GM19239 (cell line): ENCODE data around the gene PRTN3.
"Not testable (repeated sequence)": the region's sequence is repeated elsewhere in the genome, so short reads cannot be mapped to it uniquely, and the experiment has no call there.

ENCODE experiments used
- DNase-seq: peaks from one replicate; pipeline ENCODE4 v3.0.0; 2011; ENCODE audit warnings: low spot score; ENCODE audit not compliant: insufficient read length
- FAIRE-seq: peaks from 2 replicates; lab custom pipeline; 2011; peaks lifted over from hg19 to GRCh38; lab: Jason Lieb, UNC

The PRTN3 gene

DNA sequence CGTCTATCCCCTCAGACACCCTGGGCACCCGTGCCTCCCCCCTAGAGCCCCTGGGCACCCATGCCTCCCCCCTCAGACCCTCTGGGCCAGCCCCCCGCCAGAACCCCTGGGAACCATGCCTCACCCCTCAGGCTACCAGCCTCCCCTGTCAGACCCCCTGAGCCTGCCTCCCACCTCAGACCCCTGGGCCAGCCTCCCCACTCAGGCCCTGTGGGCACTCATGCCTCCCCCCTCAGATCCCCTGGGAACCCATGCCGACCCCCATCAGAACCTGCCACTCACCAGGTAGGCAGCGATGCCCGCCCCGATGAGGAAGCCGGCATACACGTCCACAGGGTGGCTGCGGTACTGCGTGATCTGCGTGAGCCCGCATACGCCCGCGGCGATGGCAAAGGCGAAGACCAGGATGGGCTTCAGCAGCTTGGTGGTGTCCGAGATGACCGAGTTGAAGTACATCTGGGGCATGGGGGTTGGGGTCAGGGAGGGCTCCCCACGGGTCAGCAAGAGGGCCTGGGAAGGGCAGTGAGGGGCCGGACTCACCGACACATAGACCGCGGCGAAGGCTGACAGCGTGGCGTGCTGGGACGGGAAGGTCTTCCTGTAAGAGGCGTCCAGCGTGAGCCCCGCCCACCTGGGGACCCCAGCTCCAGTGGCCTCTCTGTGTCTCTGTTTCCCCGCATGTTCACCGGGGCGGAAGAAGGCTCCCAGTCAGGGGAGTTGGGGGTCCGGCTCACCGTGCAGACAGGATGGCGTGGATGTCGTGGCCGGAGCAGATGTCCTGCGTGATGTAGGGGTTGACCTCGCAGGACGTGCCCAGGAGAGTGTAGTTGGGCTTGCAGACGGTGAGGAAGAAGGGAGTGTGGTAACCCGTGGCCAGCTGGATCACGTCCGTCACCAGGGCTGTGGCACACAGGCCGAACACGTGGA, 26.4 kb upstream of the PRTN3 start:
- DNase-seq (no peak), FAIRE-seq (no peak)

DNA sequence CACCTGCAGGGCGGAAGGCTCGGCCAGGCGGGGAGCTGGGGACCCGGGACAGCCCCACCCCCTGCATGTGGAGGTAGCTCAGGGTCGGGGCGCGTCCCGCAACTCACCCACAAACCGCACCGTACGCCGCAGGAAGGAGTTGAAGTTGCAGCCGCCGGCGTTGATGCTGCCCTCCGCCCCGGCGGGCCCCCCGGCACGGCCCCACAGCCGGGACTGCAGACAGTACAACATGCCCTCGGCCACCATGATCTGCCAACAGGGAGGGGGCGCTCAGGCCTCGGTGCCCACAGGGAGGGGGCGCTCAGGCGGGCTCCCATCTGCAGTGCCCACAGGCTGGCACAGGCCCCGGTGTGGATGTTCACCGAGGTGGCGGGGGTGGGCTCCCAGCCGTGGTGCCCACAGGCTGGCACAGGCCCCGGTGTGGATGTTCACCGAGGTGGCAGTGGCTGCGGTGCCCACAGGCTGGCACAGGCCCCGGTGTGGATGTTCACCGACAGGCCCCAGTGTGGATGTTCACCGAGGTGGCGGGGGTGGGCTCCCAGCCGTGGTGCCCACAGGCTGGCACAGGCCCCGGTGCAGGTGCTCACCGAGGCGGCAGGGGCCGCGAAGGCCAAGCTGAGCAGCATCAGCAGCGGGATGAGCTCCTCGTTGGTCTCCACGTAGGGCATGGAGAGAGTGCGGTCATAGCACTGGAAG, 25.6 kb upstream of the PRTN3 start:
- FAIRE-seq = no peak

DNA sequence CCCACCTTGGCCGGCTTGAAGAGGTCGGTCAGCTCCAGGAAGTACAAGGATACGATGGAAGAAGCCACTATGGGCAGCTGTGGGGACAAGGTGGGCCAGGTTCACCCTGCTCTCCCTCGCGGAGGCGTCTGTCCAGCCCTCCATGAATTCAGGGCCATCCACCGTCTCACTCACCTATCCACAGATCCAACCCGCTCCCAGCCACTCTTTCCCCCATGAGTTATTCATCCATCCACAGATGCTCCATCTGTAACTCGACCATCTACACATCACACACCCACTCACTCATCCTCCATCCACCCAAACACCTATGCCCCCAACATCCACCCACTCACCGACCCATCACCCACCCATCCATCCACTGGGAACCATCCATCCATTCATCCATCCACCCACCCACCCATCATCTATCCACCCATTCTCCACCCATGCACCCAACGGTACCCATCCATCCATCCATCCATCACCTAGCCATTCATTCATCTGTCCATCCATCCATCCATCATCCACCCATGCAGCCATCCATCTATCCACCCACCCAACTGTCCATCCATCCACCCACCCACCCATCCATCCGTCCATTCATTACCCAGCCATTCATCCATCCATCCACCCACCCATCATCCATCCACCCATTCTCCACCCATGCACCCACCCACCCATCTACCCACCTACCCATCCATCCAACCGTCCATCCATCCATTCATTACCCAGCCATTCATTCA, 24.9 kb upstream of the PRTN3 start:
- FAIRE-seq (no peak), DNase-seq (no peak)

More for the DNA sequence above, 25.6 kb upstream of the PRTN3 start:
- DNase-seq = no peak

DNA sequence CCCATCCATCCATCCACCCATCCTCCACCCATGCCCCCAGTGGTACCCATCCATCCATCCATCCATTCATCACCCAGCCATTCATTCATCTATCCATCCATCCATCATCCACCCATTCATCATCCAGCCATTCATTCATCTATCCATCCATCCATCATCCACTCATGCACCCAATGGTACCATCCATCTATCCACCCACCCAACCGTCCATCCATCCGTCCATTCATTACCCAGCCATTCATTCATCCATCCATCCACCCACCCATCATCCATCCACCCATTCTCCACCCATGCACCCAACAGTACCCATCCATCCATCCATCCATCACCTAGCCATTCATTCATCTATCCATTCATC, 24.3 kb upstream of the PRTN3 start:
- DNase-seq (no peak), FAIRE-seq (peak; percentile 54)

DNA sequence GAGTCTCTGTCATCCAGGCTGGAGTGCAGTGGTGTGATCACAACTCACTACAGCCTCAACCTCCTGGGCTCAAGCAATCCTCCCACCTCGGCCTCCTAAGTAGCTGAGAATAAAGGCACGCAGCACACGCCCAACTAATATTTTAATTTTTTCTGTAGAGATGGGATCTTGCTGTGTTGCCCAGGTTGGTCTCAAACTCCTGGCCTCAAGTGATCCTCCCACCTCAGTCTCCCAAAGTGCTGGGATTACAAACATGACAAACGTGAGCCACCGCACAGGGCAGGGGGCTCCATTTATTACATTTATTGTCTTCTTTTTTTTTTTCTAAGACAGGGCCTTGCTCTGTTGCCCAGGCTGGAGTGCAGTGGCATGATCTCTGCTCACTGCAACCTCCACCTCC, 20.6 kb upstream of the PRTN3 start:
- not testable (repeated sequence) for FAIRE-seq

DNA sequence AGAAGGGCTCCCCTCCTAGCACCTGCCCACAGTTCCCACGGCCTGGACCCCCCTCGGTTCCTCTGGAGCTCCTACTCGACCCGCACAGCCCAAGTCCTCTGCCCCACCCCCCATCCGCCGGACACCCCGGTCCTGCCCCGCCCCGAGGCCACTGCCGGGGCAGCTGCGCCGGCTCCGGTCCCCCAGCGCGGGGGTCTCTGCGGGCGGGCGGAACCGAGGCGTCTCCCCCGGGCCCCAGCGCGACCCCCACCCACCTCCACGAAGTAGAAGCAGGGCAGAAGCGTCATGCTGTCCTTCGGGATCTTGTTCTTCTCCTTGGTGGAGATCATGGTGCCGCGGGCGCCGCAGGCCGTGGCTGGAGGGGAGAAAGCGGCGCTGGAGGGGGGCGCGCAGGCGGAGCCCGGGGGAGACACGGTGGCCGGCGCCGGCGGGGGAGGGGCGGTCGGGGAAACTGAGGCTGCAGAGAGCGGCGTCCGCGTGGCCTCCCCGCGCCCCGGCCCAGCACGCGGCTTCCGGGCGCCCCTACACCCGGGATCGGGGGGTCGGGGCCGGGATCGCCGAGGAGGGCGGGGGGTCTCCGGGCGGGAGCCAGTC, 19.5 kb upstream of the PRTN3 start:
- FAIRE-seq (no peak), DNase-seq (no peak)

More for the DNA sequence above, 20.6 kb upstream of the PRTN3 start:
- DNase-seq = not testable (repeated sequence)

DNA sequence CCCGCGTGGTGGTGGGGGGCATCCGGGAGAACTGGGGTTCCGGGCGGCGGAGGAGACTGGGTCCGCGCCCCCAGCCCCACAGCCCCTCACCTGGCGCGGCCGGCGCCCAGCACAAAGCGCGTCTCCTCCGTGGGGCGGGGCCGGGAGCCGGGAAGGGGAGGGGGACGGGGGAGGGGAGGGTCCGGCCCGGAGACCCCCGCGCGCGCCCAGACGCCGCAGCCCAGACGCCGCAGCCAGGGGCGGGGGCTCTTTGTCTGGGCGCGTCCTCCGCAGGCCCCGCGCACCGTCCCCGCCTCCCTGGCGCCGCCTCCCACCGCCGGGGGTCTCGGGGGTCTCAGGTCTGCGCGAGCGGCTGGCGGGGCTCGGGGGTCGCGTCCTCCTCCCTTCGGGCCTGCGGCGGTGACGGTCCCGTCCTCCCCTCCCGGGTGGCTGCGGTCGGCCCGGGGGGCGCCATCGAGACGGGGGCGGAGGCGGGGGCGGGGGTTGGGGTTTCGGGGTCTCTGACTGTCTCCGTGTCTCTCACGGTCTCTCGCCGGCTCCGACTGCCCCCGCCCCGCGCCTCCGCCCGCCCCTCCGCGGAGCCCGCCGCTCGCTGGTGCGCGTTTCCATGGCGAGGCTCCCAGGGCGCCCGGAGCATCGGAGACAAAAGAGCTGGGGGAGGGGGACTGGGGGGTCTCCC, 18.8 kb upstream of the PRTN3 start, which contains the start of gene PLPPR3:
PLPPR3 (minus strand) TSS at position 131 of the 679 bp plus-strand sequence. CDS start 396 bp downstream, outside the sequence.
- FAIRE-seq (no peak), DNase-seq (no peak)

DNA sequence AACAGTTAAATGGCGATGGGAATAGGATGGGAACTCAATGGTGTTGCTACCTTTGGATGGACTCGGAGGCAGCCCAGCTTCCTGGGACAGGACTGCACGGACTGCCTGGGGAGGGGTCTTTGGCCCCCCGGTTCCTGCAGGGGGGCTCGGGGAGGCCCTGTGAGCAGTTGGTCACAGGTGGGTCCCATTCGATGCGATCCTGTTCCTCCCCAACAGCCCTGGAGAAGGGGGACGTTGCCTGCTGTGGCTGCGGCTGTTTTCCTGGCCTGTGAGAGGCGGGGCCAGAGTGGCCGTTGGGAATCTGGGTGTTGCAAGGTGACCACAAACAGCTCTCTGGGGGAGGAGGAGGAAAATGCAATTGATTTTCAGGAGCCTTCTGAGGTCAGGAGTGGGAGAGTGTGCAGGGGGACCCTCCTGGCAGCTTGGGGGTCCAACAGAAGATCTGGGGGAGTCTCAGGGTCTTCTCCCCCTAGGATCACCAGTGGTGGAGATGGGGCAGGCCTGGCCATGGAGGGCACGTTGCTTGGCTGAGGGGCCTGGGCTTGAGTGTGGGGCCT, 17.2 kb upstream of the PRTN3 start:
- no peak for DNase-seq
- FAIRE-seq = no peak

DNA sequence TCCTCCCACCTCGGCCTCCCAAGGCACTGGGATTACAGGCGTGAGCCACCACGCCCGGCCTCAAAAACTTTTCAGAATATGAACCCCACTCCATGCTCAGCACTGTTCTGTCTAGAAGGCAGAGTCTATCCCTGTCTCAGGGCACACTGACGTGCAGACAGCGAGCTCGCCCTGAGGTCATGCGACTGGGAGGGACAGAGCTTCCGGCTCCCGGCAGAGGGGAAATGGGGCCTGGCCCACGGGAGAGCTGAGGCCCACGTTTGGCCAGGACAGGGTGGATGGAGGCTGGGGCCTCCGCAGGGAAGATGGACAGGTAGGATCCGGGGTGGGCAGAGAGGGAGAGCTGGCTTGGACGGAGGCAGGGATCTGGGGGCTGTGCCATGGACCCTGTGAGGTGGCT, 15.9 kb upstream of the PRTN3 start:
- DNase-seq (no peak), FAIRE-seq (no peak)

DNA sequence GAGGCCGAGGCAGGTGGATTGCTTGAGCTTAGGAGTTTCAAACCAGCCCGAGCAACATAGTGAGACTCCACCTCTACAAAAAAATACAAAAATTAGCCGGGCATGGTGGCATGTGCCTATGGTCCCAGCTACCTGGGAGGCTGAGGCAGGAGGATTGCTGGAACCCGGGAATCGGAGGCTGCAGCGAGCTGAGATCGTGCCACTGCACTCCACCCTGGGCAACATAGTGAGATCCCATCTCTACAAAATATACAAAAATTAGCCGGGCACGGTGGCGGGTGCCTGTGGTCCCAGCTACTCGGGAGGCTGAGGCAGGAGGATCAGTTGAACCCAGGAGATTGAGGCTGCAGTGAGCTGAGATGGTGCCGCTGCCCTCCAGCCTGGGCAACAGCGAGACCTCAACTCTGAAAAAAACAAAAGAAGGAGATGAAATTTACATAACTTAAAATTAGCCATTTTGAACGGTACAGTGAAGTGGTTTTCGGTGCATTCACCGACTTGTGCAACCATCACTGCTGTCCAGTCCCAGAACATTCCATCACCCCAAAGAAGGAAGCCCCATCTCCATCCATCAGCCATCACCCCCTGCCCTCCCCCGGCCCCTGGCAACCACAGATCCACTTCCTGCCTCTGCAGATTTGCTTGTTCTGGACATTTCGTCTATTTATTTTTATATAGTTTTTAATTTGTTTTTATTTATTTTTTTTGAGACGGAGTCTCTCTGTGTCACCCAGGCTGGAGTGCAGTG, 14.7 kb upstream of the PRTN3 start:
- no peak for FAIRE-seq

DNA sequence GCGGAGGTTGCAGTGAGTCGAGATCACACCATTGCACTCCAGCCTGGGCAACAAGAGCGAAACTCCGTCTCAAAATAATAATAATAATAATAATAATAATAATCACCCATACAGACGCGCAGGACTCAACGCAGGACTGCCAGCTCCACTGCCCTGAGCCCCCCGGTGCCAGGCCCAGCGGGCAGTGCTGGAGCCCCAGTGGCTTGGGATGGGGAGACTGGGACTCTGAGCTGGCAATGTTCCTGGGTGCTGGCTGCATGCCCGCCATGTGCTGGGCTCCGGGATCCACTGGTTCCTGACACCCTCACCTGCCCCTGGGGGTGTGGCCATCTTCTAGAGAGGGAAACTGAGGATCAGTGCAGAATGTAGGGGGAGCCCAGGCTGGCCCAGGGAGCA, 13.5 kb upstream of the PRTN3 start:
- FAIRE-seq (no peak), DNase-seq (no peak)

More for the DNA sequence above, 14.7 kb upstream of the PRTN3 start:
- DNase-seq = no peak

DNA sequence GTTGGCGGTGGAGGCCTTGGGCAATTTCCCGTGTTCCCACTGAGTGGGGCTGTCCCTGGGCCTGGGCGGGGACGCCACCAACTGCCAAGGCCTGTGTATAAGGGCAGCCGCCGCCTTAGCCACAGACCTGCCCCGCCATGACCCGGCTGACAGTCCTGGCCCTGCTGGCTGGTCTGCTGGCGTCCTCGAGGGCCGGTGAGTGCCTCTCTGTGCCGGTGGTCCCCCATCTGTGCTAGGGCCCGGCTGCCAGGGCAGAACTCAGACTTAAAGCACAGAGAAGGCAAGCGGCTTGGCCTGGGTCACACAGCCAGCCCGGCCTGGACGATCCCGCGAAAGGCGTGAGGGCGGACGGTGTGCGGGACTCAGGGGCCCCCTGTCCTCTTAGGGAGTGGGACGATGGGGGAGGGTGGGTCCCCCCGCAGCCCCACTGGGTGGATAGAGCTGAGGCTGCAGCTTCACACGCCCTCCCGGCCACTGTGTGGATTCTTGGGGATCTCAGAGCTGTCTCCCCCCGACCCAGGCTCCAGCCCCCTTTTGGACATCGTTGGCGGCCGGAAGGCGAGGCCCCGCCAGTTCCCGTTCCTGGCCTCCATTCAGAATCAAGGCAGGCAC, 13.0 kb upstream of the PRTN3 start, which contains the start of gene AZU1:
AZU1 (plus strand) TSS at position 128 of the 612 bp plus-strand sequence; CDS start at position 138, 10 bp downstream.
- FAIRE-seq = no peak
- DNase-seq = no peak

DNA sequence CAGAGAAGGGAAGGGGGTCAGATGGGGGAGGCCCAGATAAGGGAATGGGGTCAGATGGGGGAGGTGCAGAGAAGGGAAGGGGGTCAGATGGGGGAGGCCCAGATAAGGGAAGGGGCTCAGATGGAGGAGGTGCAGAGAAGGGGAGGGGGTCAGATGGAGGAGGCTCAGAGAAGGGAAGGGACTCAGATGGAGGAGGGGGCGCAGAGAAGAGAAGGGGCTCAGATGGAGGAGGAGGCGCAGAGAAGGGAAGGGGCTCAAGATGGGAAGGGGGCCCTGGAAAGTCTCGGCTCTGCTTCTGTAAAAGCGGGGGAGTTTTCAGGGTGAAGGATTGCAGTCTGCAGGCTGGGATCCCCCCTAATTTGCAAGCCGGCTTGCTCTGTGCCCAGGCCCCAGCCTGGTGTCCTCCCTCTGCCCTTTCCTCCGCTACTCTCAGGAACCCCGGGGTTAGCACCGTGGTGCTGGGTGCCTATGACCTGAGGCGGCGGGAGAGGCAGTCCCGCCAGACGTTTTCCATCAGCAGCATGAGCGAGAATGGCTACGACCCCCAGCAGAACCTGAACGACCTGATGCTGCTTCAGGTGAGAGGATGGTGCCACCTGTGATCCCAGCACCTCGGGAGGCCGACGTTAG, 11.6 kb upstream of the PRTN3 start:
- DNase-seq = no peak
- FAIRE-seq = no peak

DNA sequence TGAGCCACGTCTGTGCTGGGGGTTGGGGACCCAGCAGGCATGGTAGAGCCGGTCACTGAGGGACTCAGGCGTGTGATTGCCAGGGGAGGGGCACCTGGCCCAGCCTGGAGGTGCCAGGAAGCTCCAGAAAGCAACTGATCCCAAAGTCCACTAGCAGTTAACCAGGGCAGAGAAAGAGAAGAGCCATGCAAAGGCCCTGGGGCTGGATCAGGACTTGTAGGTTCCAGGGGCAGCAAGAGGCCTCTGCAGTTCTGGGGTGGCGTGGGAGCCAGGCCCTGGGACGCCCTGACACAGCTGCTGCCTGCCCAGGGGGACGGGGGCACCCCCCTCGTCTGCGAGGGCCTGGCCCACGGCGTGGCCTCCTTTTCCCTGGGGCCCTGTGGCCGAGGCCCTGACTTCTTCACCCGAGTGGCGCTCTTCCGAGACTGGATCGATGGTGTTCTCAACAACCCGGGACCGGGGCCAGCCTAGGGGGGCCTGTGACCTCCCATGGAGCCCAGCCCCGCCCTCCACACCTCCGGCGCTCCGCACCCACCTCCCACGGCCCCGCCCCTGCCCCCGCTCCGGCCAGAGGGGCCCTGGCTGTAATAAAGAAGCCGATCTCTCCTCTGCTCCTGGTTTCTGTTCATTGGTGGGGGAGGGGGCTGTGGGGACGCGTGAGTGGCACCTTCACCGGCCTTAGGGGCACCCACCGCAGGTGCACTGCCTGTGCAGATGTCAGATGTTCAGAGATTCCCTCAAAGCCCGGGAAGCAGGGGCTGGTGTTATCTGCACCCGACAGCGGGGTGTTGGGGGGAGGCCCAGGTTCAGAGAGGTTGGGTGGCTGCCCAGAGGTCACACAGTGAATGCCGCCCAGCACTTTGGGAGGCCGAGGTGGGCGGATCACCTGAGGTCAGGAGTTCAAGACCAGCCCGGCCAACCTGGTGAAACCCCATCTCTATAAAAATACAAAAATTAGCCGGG, 9.1 kb upstream of the PRTN3 start:
- FAIRE-seq (no peak), DNase-seq (no peak)

DNA sequence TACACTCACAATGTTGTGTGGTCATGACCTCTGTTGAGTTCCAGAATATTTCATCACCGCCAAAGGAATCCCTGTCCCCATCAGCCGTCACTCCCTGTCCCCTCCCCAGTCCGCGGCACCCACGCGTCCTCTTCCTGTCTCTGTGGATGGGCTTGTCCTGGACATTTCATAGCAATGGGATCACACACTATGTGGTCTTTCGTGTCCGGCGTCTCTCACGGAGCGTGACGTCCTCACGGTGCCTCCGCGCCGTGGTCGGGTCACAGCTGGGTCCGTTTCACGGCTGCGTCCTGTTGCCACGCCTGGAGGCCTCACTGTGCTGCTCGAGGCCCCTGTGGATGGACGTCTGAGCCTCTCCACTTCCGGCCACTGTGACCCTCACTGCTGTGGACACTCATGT, 6.6 kb upstream of the PRTN3 start:
- DNase-seq (no peak), FAIRE-seq (no peak)

DNA sequence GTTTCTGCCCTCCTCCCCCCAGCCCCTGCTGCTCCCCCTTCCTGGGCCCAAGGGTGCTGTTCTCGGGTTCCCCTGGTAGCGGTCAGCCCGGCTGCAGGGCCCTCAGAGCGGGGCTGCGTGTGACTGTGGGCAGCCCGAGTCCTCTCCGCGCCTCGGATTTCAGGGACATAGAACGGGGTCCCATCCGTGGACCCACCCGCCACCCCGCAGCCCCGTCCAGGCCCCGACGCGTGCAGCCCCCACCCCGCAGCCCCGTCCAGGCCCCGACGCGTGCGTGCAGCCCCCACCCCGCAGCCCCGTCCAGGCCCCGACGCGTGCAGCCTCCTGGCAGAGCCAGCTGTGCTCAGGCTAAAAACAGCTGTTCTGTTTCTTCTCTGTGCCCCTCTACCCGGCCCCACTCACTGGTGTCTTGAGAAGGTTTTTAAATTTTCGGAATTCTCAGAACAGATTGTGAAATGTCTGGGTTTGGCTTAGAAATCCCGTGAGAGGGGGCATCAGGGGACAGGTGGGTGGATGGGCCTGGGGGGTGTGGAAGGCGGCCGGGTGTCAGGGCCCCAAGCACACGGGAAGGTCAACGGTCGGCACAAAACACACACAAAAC, 5.5 kb upstream of the PRTN3 start:
- no peak for FAIRE-seq
- no peak for DNase-seq
